Left hindlimb (tissue), 1 donor: ENCODE data around the gene TMTC4.
"Not testable (repeated sequence)": the region's sequence is repeated elsewhere in the genome, so short reads cannot be mapped to it uniquely, and the experiment has no call there.

Experiments used
- DNase-seq: peaks from one replicate; pipeline ENCODE4 v3.0.0-alpha.2; 2018

Gene TMTC4

GRCh38 chr13:100581030-100581429, 93.6 kb downstream of the TMTC4 start:
- no peak for DNase-seq

DNA sequence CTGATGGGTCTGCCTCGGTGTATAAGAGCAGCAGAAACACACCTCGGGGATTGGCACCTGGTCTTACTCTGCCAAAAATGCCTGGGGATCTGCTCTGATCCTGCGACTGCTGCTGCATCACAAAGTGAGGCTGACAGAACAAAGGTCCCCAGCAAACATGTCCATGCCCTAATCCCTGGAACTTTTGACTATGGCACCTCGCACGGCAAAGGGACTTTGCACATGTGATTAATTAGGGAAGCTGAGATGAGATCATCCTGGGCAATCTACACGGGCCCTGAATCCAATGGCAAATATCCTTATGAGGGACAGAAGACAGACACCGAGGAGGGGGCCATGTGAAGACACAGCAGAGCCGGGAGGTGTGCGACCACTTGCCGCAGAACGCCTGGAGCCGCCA, 94.5 kb downstream of the TMTC4 start:
- DNase-seq, result no peak

DNA sequence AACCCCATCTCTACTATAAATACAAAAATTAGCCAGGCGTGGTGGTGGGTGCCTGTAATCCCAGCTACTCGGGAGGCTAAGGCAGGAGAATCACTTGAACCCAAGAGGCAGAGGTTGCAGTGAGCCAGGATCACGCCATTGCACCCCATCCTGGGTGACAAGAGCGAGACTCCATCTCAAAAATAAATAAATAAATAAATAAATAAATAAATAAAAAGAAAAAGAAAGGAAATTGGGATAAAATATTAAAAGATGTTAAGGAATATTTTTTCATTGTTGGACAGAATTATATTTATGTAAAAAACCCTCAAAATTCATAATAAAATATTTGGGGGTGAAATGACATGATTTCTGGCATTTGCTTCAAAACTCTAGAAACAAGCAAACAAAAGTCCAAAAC, 97.4 kb downstream of the TMTC4 start:
- DNase-seq, result not testable (repeated sequence)

- DNase-seq, result peak; percentile 44
These were observed 101.5 kb downstream of the TMTC4 start for GRCh38 chr13:100573121-100573520.

DNA sequence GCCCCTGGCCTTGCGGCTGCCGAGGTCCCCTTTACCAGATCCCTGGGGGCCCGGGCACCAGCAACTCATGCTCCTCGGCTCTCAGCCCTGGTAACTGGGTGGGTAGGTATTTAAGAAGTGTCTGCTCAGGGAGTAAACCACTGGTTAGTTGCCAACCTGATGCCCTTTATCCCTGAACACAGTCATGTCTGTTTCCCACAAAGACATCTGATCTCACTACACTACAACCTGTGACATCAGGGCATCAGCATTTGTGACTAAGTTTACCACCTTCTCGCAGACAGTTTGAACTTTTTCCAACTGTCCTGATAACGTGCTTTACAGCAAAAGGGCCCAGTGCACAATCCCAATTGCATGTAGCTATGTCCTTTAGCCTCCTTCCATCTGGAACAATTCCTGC, 108.1 kb downstream of the TMTC4 start:
- no peak for DNase-seq

DNA sequence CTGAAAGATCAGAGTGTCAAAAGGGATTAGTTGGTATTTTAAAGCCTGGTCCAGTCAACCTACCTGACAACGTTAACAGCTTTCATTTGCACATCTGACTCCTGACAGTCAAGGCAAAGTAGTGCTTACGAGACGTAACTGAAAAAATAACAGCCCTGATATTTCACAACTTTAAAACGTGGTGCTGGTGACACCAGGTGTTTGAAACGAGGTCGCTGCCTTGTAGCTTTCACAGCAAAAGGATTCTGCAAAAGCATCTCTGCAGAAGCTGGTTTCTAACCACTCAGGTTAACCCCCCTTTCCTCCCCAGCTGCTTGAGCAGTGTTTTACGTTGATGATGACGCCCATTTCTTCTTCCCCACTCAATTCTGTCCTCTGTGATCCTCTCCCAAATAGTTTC, 109.3 kb downstream of the TMTC4 start:
- DNase-seq, result no peak

GRCh38 chr13:100564444-100565223, 110.0 kb downstream of the TMTC4 start:
- DNase-seq, result no peak

GRCh38 chr13:100563779-100564178, 110.8 kb downstream of the TMTC4 start:
- DNase-seq, result no peak

GRCh38 chr13:100561599-100562204, 112.9 kb downstream of the TMTC4 start:
- DNase-seq, result no peak

DNA sequence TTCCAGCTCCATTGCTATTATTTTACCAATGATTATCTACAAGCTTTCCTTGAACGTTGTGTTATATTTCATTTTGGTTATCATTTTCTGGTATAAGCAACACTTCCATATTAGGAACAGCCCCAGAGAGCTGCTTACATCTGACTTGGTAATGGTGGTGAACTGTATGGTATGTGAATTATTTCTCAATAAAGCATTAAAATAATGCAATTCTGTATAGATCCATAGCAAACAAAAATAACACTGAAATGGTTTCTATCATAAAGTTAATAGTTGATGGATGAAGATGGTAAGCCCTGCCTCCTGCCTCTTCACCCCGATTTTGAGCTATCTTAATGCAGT, 113.5 kb downstream of the TMTC4 start:
- DNase-seq, result no peak

- DNase-seq, result no peak
These were observed 114.0 kb downstream of the TMTC4 start for GRCh38 chr13:100560498-100561157.

- no peak for DNase-seq
These were observed 114.7 kb downstream of the TMTC4 start for GRCh38 chr13:100559886-100560285.
